ENCODE results near the gene GNG4. TPM values are rescaled to one million over a fixed set of nuclear protein-coding genes. Genes with fewer than 3 reads are reported as not detected.

GNG4 gene
- total RNA-seq, 3 donors from 2014 or later, result 0.15 to 2.9 TPM; not detected in 1

DNA sequence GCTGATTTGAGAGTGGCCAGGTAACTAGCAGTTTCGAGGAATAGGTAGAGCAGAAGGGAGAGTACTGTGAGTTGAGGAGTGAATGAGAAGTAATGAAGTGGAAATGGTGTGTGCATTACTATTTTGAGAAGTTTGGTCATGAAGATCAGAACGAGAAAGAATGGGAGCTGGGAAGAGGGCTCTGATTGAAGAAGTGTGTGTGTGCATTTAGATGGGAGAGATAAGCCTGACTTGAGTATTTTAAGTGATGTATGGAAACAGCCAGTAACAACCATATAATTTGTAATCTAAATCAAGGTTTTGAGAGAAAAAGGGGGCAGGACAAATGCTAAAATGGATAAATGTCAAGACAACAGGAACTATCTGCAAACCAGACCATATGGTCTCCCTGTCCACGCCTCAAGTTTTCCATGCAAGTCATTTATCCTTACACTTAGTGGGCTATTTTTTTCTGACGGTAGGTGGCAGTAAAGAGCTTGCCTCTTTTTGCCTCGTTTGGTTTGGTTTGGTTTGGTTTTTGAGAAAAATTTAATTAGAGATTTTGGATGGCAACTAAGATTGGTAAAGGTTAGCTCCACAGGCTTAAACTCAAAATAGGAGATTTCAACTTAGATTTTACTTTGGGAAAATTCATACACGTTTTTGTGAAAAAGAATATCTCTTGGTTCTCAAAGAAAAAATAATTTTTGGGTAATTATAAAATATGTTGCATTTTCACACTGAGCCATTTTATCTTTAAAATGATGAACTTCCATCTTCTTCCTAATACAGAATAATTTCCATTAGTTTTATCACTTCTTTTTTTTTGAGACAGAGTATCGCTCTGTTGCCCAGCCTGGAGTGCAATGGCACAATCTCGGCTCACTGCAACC lies 135.9 kb downstream of the GNG4 start:
- TF ChIP-seq POLR2AphosphoS5 (IDR thresholded peaks at IDR 0.05), result no peak
- peak; percentile 68 to 82 (median 75) for TF ChIP-seq CTCF (IDR thresholded peaks at IDR 0.05)
- TF ChIP-seq POLR2A (IDR thresholded peaks at IDR 0.05), result no peak
- Histone ChIP-seq H3K4me1 (no peaks in the 10 kb centered on the region), H3K4me3 (no peak overlapping the region), H3K27me3 (no peaks in the 10 kb centered on the region), H3K9me3 (no peaks in the 10 kb centered on the region), H3K36me3 (no peaks in the 10 kb centered on the region), H3K27ac (no peak overlapping the region)
- DNase-seq (ENCODE audit: low spot score in 2 of 2), result no peak
- intact Hi-C loops (cut with DNase I; ENCODE audit: low total_unique reads), result no loop called here

DNA sequence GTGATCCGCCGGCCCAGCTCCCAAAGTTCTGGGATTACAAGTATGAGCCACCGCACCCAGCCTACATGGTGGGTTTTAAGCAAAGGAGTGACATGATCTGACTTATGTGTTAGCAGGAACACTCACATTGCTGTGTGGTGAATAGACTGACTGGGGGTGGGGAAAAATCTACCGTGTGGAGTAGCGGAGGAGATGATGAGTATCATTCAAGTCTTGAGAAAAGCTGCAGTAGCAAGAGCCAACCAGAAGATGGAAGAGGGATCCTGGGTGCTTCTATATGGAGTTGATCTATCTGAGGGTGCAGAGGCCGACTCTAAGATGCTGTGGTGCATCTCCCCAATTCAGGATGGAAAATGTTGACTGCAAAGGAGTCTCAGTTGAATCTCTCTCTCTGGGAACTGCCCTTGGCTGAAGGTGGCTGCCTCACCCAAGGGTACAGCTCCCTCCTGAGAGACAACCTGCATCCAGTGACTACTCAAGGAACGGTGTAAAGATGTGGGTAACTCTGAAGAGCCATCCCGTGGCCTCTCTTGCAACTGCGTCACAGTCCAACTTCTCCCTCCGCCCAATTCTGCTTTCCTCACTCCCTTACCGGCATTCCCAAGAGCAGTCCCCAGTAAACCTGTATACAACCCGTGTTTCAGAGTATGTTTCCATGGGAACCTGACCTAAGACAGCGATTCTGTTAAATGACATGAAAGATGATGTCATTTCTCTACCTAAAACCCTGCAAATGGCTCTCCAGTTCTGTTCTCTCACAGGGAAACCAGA lies 137.9 kb downstream of the GNG4 start:
- no peaks in the 10 kb centered on the region for H3K4me1 ChIP-seq
- intact Hi-C loops (cut with DNase I; ENCODE audit: low total_unique reads), result no loop called here

DNA sequence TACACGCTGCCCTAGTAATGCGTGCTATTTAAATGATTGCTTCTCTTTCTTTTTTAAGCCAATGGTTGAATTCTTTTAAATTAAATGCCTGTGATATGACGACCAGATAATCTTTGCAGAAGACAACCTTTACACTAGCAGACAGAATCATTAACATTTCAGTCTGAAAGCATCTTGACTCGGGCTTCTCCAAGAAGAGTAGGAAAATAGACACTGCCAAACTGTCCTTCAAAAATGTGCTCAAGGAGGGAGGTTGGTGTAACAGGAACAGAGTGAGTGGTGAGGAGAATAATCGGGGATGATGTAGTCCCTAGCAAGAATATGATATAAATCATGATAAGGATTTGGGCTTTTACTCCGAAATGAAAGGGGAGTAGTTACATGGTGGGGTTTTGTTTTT lies 138.8 kb downstream of the GNG4 start:
- Histone ChIP-seq H3K27ac (no peak overlapping the region), H3K27me3 (no peaks in the 10 kb centered on the region), H3K4me1 (no peaks in the 10 kb centered on the region), H3K4me3 (no peak overlapping the region), H3K36me3 (no peaks in the 10 kb centered on the region), H3K9me3 (no peaks in the 10 kb centered on the region)
- intact Hi-C loops (cut with DNase I; ENCODE audit: low total_unique reads), result no loop called here
- no peak for DNase-seq (ENCODE audit: low spot score in 2 of 2)
- TF ChIP-seq CTCF (IDR thresholded peaks at IDR 0.05) (no peak), POLR2AphosphoS5 (IDR thresholded peaks at IDR 0.05) (no peak), POLR2A (IDR thresholded peaks at IDR 0.05) (no peak)

More for the DNA sequence above, 137.9 kb downstream of the GNG4 start:
- Histone ChIP-seq H3K4me3 (no peak overlapping the region), H3K9me3 (no peaks in the 10 kb centered on the region), H3K27ac (no peak overlapping the region), H3K27me3 (no peaks in the 10 kb centered on the region), H3K36me3 (no peaks in the 10 kb centered on the region)
- DNase-seq (ENCODE audit: low spot score in 2 of 2), result no peak
- TF ChIP-seq CTCF (IDR thresholded peaks at IDR 0.05) (no peak), POLR2AphosphoS5 (IDR thresholded peaks at IDR 0.05) (no peak), POLR2A (IDR thresholded peaks at IDR 0.05) (no peak)

GRCh38 chr1:235507623-235508022 lies 142.0 kb downstream of the GNG4 start:
- Histone ChIP-seq H3K27ac (no peak overlapping the region), H3K4me1 (no peaks in the 10 kb centered on the region), H3K36me3 (no peaks in the 10 kb centered on the region), H3K9me3 (no peaks in the 10 kb centered on the region), H3K4me3 (no peak overlapping the region), H3K27me3 (no peaks in the 10 kb centered on the region)
- TF ChIP-seq POLR2AphosphoS5 (IDR thresholded peaks at IDR 0.05) (no peak), POLR2A (IDR thresholded peaks at IDR 0.05) (no peak), CTCF (IDR thresholded peaks at IDR 0.05) (no peak)
- DNase-seq (ENCODE audit: low spot score in 2 of 2), result no peak
- intact Hi-C loops (cut with DNase I; ENCODE audit: low total_unique reads), result no loop called here

Data from breast epithelium (tissue), 4 donors.